ENCODE measurements around the gene PLXNC1.

Gene PLXNC1

GRCh38 chr12:94218233-94218632 lies 69.9 kb downstream of the PLXNC1 start:
- H3K4me3 ChIP-seq (replicated peaks; ENCODE audit: insufficient read depth, low read length): no peak overlapping the region
- H3K27me3 ChIP-seq (ENCODE audit: insufficient read depth, poor library complexity, severe bottlenecking): no peaks in the 10 kb centered on the region
- DNase-seq (ENCODE audit: low read depth in 1 of 2, low spot score in 1 of 2): no peak
- no peak overlapping the region for H3K27ac ChIP-seq (replicated peaks)
- TF ChIP-seq REST (IDR thresholded peaks at IDR 0.05; ENCODE audit: insufficient replicate concordance, low read depth): no peak
- peak; percentile 34; the same call in 1 of the 2 replicates for TF ChIP-seq SPI1 (IDR thresholded peaks at IDR 0.05; ENCODE audit: borderline replicate concordance, low read depth)

GRCh38 chr12:94219622-94220302 lies 71.4 kb downstream of the PLXNC1 start:
- DNase-seq (ENCODE audit: low read depth in 1 of 2, low spot score in 1 of 2): no peak
- H3K27me3 ChIP-seq (ENCODE audit: insufficient read depth, poor library complexity, severe bottlenecking): no peaks in the 10 kb centered on the region
- H3K27ac ChIP-seq (replicated peaks): no peak overlapping the region
- no peak overlapping the region for H3K4me3 ChIP-seq (replicated peaks; ENCODE audit: insufficient read depth, low read length)
- TF ChIP-seq SPI1 (IDR thresholded peaks at IDR 0.05; ENCODE audit: borderline replicate concordance, low read depth) (no peak), REST (IDR thresholded peaks at IDR 0.05; ENCODE audit: insufficient replicate concordance, low read depth) (no peak), CTCF (IDR thresholded peaks at IDR 0.05; ENCODE audit: insufficient read depth, low read length) (no peak), POLR2AphosphoS5 (IDR thresholded peaks at IDR 0.05; ENCODE audit: low read depth) (no peak), GABPA (IDR thresholded peaks at IDR 0.05; ENCODE audit: low read depth) (no peak)

- Histone ChIP-seq H3K4me3 (replicated peaks; ENCODE audit: insufficient read depth, low read length) (no peak overlapping the region), H3K27me3 (ENCODE audit: insufficient read depth, poor library complexity, severe bottlenecking) (no peaks in the 10 kb centered on the region), H3K27ac (replicated peaks) (no peak overlapping the region)
- TF ChIP-seq POLR2AphosphoS5 (IDR thresholded peaks at IDR 0.05; ENCODE audit: low read depth): no peak
- no peak for TF ChIP-seq REST (IDR thresholded peaks at IDR 0.05; ENCODE audit: insufficient replicate concordance, low read depth)
- no peak for TF ChIP-seq CTCF (IDR thresholded peaks at IDR 0.05; ENCODE audit: insufficient read depth, low read length)
- TF ChIP-seq SPI1 (IDR thresholded peaks at IDR 0.05; ENCODE audit: borderline replicate concordance, low read depth): no peak
- no peak for TF ChIP-seq GABPA (IDR thresholded peaks at IDR 0.05; ENCODE audit: low read depth)
- DNase-seq (ENCODE audit: low read depth in 1 of 2, low spot score in 1 of 2): no peak
These were observed 72.4 kb downstream of the PLXNC1 start for GRCh38 chr12:94220804-94221203.

Measured in HL-60 (cell line).